HEK293 (cell line): ENCODE results near the gene KCNMA1.

Source experiments
- ATF2 ChIP-seq: fragments of 450-650 bp; formaldehyde crosslinking; IDR thresholded peaks from 2 replicates; pipeline ENCODE4 v1.5.1; 2016; ENCODE audit warnings: missing biosample characterization, missing genetic modification characterization, low read depth
- EGR2 ChIP-seq: fragments of 450-650 bp; formaldehyde crosslinking; IDR thresholded peaks from 2 replicates; pipeline ENCODE4 v1.5.1; 2016; ENCODE audit warnings: low read depth, missing biosample characterization, missing genetic modification characterization
- KLF16 ChIP-seq: fragments of 450-650 bp; formaldehyde crosslinking; IDR thresholded peaks from 2 replicates; pipeline ENCODE4 v1.5.1; 2017; ENCODE audit warnings: missing biosample characterization, missing genetic modification characterization
- KLF17 ChIP-seq: fragments of 450-650 bp; formaldehyde crosslinking; IDR thresholded peaks from 2 replicates; pipeline ENCODE4 v1.5.1; 2016; ENCODE audit warnings: missing biosample characterization, missing genetic modification characterization
- PRDM10 ChIP-seq: fragments of 450-650 bp; formaldehyde crosslinking; IDR thresholded peaks from 2 replicates; pipeline ENCODE4 v1.5.1; 2016; ENCODE audit warnings: missing biosample characterization, missing genetic modification characterization
- PRDM4 ChIP-seq: fragments of 450-650 bp; formaldehyde crosslinking; IDR thresholded peaks from 2 replicates; pipeline ENCODE4 v1.5.1; 2017; ENCODE audit warnings: missing biosample characterization, missing genetic modification characterization
- SCRT1 ChIP-seq: fragments of 450-650 bp; formaldehyde crosslinking; IDR thresholded peaks from 2 replicates; pipeline ENCODE4 v1.5.1; 2016; ENCODE audit warnings: missing biosample characterization, missing genetic modification characterization, borderline replicate concordance
- SCRT2 ChIP-seq: fragments of 450-650 bp; formaldehyde crosslinking; IDR thresholded peaks from 2 replicates; pipeline ENCODE4 v1.5.1; 2016; ENCODE audit warnings: missing biosample characterization, missing genetic modification characterization
- SP2 ChIP-seq: fragments of 450-650 bp; formaldehyde crosslinking; IDR thresholded peaks from 2 replicates; pipeline ENCODE4 v1.5.1; 2016; ENCODE audit warnings: missing biosample characterization, missing genetic modification characterization
- SP7 ChIP-seq: fragments of 450-650 bp; formaldehyde crosslinking; IDR thresholded peaks from 2 replicates; pipeline ENCODE4 v1.5.1; 2016; ENCODE audit warnings: missing biosample characterization, missing genetic modification characterization
- TRIM28 ChIP-seq: IDR thresholded peaks from 2 replicates; pipeline ENCODE4 v1.6.1; 2011; ENCODE audit warnings: low read length, control low read depth, borderline replicate concordance
- WT1 ChIP-seq: fragments of 450-650 bp; formaldehyde crosslinking; IDR thresholded peaks from 2 replicates; pipeline ENCODE4 v1.5.1; 2016; ENCODE audit warnings: missing biosample characterization, missing genetic modification characterization
- YY1 ChIP-seq: fragments of 450-650 bp; formaldehyde crosslinking; IDR thresholded peaks from 2 replicates; pipeline ENCODE4 v1.5.1; 2018; ENCODE audit warnings: missing biosample characterization, missing genetic modification characterization
- ZBTB17 ChIP-seq: fragments of 450-650 bp; formaldehyde crosslinking; IDR thresholded peaks from 2 replicates; pipeline ENCODE4 v1.5.1; 2016; ENCODE audit warnings: missing biosample characterization, missing genetic modification characterization
- ZEB2 ChIP-seq: fragments of 450-650 bp; formaldehyde crosslinking; IDR thresholded peaks from 2 replicates; pipeline ENCODE4 v1.5.1; 2016; ENCODE audit warnings: missing biosample characterization, missing genetic modification characterization
- ZNF10 ChIP-seq: fragments of 450-650 bp; formaldehyde crosslinking; IDR thresholded peaks from 2 replicates; pipeline ENCODE4 v1.5.1; 2017; ENCODE audit warnings: missing biosample characterization, missing genetic modification characterization
- ZNF112 ChIP-seq: fragments of 450-650 bp; formaldehyde crosslinking; IDR thresholded peaks from 2 replicates; pipeline ENCODE4 v1.5.0; 2017; ENCODE audit warnings: missing biosample characterization, missing genetic modification characterization
- ZNF148 ChIP-seq: fragments of 450-650 bp; formaldehyde crosslinking; IDR thresholded peaks from 2 replicates; pipeline ENCODE4 v1.5.0; 2017; ENCODE audit warnings: missing biosample characterization, missing genetic modification characterization, borderline replicate concordance
- ZNF2 ChIP-seq: fragments of 450-650 bp; formaldehyde crosslinking; IDR thresholded peaks from 2 replicates; pipeline ENCODE4 v1.5.1; 2016; ENCODE audit warnings: missing biosample characterization, missing genetic modification characterization
- ZNF24 ChIP-seq: fragments of 450-650 bp; formaldehyde crosslinking; IDR thresholded peaks from 2 replicates; pipeline ENCODE4 v1.5.1; 2016; ENCODE audit warnings: missing biosample characterization, missing genetic modification characterization
- ZNF280C ChIP-seq: fragments of 450-650 bp; formaldehyde crosslinking; IDR thresholded peaks from 2 replicates; pipeline ENCODE4 v1.5.1; 2016; ENCODE audit warnings: missing biosample characterization, missing genetic modification characterization
- ZNF341 ChIP-seq: fragments of 450-650 bp; formaldehyde crosslinking; IDR thresholded peaks from 2 replicates; pipeline ENCODE4; 2016; ENCODE audit warnings: low read depth, missing biosample characterization, missing genetic modification characterization
- ZNF423 ChIP-seq: fragments of 450-650 bp; formaldehyde crosslinking; IDR thresholded peaks from 2 replicates; pipeline ENCODE4 v1.5.1; 2016; ENCODE audit warnings: missing biosample characterization, missing genetic modification characterization
- ZNF561 ChIP-seq: fragments of 450-650 bp; IDR thresholded peaks from 2 replicates; pipeline ENCODE4 v1.5.1; 2018; ENCODE audit warnings: missing biosample characterization, missing genetic modification characterization, borderline replicate concordance
- ZNF596 ChIP-seq: fragments of 450-650 bp; IDR thresholded peaks from 2 replicates; pipeline ENCODE4 v1.5.0; 2018; ENCODE audit warnings: missing biosample characterization, mild to moderate bottlenecking, missing genetic modification characterization, moderate library complexity
- ZNF645 ChIP-seq: fragments of 450-650 bp; formaldehyde crosslinking; IDR thresholded peaks from 2 replicates; pipeline ENCODE4; 2016; ENCODE audit warnings: missing biosample characterization, missing genetic modification characterization

The KCNMA1 gene

GRCh38 chr10:77405771-77406241 is 231.8 kb downstream of the KCNMA1 start (continued):
- peak; percentile 43; the same call in 1 of the 2 replicates for TF ChIP-seq PRDM10
- TF ChIP-seq ZBTB17 (tag by site-specific recombination), result 0 out of 2 replicates have a peak, but pooled peaks have one; percentile 13
- TF ChIP-seq SP7 (tag by site-specific recombination), result peak; percentile 87
- TF ChIP-seq ZNF112 (tag by site-specific recombination), result no peak
- TF ChIP-seq ZNF280C, result no peak
- no peak for TF ChIP-seq ZNF645 (tag by site-specific recombination)
- TF ChIP-seq ZNF2, result no peak
- TF ChIP-seq ZNF24, result peak; percentile 49; the same call in 1 of the 2 replicates
- peak; percentile 35; the same call in 1 of the 2 replicates for TF ChIP-seq TRIM28
- TF ChIP-seq ATF2, result no peak
- peak; percentile 38; the same call in 1 of the 2 replicates for TF ChIP-seq SP2 (tag by site-specific recombination)
- TF ChIP-seq PRDM4 (tag by site-specific recombination), result no peak
- TF ChIP-seq ZNF341, result peak; percentile 82
- no peak for TF ChIP-seq YY1 (tag by site-specific recombination)
- TF ChIP-seq ZNF10, result no peak
- TF ChIP-seq KLF17 (tag by site-specific recombination), result peak; percentile 23; the same call in 1 of the 2 replicates
- peak; percentile 83 for TF ChIP-seq KLF16
- 0 out of 2 replicates have a peak, but pooled peaks have one; percentile 51 for TF ChIP-seq SCRT1 (tag by site-specific recombination)
- peak; percentile 36; the same call in 1 of the 2 replicates for TF ChIP-seq ZEB2
- TF ChIP-seq ZNF423, result peak; percentile 37; the same call in 1 of the 2 replicates
- peak; percentile 65 for TF ChIP-seq WT1 (tag by site-specific recombination)
- peak; percentile 76 for TF ChIP-seq SCRT2 (tag by site-specific recombination)
- no peak for TF ChIP-seq ZNF148
- peak; percentile 55; the same call in 1 of the 2 replicates for TF ChIP-seq ZNF561 (tag by site-specific recombination)
- TF ChIP-seq EGR2 (tag by site-specific recombination), result peak; percentile 74; the same call in 1 of the 2 replicates
- TF ChIP-seq ZNF596, result no peak
